Effector CD8-positive, alpha-beta T cell (primary cell): ENCODE measurements around the gene SOSTDC1.
"Not testable (repeated sequence)": the region's sequence is repeated elsewhere in the genome, so short reads cannot be mapped to it uniquely, and the experiment has no call there.

ENCODE experiments used
- DNase-seq: peaks from one replicate; lab custom pipeline; 2025; lab: John Stamatoyannopoulos, UW

The SOSTDC1 gene

GRCh38 chr7:16462431-16462889 lies 3.1 kb downstream of the SOSTDC1 start:
- no peak for DNase-seq

GRCh38 chr7:16460789-16461493 lies 4.6 kb downstream of the SOSTDC1 start:
- DNase-seq = no peak

GRCh38 chr7:16456303-16456702 lies 9.2 kb downstream of the SOSTDC1 start:
- DNase-seq = not testable (repeated sequence)

- no peak for DNase-seq
These were observed 9.9 kb downstream of the SOSTDC1 start for GRCh38 chr7:16455591-16455990.

- no peak for DNase-seq
These were observed 15.2 kb downstream of the SOSTDC1 start for GRCh38 chr7:16450366-16450765.

- no peak for DNase-seq
These were observed 17.7 kb downstream of the SOSTDC1 start for GRCh38 chr7:16447876-16448275.

- DNase-seq = no peak
These were observed 19.0 kb downstream of the SOSTDC1 start for GRCh38 chr7:16446508-16446907.

- not testable (repeated sequence) for DNase-seq
These were observed 21.7 kb downstream of the SOSTDC1 start for GRCh38 chr7:16443871-16444270.

GRCh38 chr7:16438988-16439387 lies 26.6 kb downstream of the SOSTDC1 start:
- DNase-seq = no peak

GRCh38 chr7:16436306-16436705 lies 29.2 kb downstream of the SOSTDC1 start:
- DNase-seq = no peak

- no peak for DNase-seq
These were observed 31.9 kb downstream of the SOSTDC1 start for GRCh38 chr7:16433568-16434122.

- DNase-seq = no peak
These were observed 33.2 kb downstream of the SOSTDC1 start for GRCh38 chr7:16432425-16432731.

GRCh38 chr7:16431646-16432424 lies 33.7 kb downstream of the SOSTDC1 start:
- DNase-seq = no peak

GRCh38 chr7:16430133-16430532 lies 35.4 kb downstream of the SOSTDC1 start:
- DNase-seq = no peak

GRCh38 chr7:16428672-16429071 lies 36.9 kb downstream of the SOSTDC1 start:
- DNase-seq = no peak

GRCh38 chr7:16428182-16428581 lies 37.4 kb downstream of the SOSTDC1 start:
- DNase-seq = no peak

- DNase-seq = no peak
These were observed 41.8 kb downstream of the SOSTDC1 start for GRCh38 chr7:16423761-16424160.

GRCh38 chr7:16422917-16423316 lies 42.6 kb downstream of the SOSTDC1 start:
- DNase-seq = no peak

GRCh38 chr7:16422103-16422435 lies 43.5 kb downstream of the SOSTDC1 start:
- no peak for DNase-seq

GRCh38 chr7:16421333-16422102 lies 44.0 kb downstream of the SOSTDC1 start, which contains the start of gene CRPPA:
Gene CRPPA (minus strand): TSS chr7:16421538. CDS start chr7:16421322, 216 bp downstream.
- no peak for DNase-seq

GRCh38 chr7:16420649-16421332 lies 44.7 kb downstream of the SOSTDC1 start:
- DNase-seq = peak; percentile 71

- no peak for DNase-seq
These were observed 45.2 kb downstream of the SOSTDC1 start for GRCh38 chr7:16420329-16420648.
